ENCODE data around the gene CACNA2D3.

GRCh38 chr3:54211097-54211496 lies 88.7 kb downstream of the CACNA2D3 start:
- TF ChIP-seq EZH2phosphoT487 (IDR thresholded peaks at IDR 0.05; ENCODE audit: borderline replicate concordance, low read length) (no peak), CTCF (conservative IDR thresholded peaks at IDR 0.05; ENCODE audit: low read depth, low read length) (no peak)
